Measurements from ENCODE around the gene CRISPLD2. TPM values are rescaled to one million over a fixed set of nuclear protein-coding genes. Genes with fewer than 3 reads are reported as not detected.

Gene CRISPLD2
- total and polyA plus RNA-seq, 2 donors from 2014 or later: 4.8 to 108 TPM

DNA sequence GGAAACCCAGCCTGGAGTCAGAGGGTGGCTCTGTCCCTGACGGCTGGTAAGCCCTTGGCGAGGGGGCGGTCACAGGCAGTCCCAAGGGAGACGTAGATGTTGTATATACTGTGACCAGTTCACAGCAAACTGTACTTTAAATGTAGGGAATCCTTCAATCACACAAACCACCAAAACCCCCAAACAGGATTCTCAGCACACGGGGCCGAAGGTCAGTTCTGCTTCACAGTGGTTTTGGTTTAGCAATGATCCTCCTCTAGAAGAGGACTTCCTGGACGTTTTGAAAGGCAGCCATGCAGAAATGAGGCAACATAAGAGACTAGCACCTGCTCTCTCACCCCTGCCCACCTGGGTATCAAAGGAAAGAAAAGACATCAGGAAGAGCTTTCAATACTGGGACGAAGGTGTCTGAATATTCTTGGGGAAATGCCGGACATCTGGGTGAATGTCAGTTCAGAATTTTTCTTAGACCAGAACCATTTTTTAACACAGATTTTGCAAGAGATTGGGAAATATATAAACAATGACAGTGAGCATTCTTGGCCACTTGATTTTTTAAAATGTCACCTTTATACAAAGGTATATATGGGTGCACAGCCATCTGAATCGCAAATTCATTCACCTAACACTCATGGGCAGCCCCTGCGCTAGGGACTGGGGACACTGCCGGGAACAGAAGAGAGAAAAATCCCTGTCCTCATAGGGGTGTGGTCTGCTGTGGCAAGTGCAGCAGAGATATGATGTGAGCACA is 74.2 kb downstream of the CRISPLD2 start:
- no peak overlapping the region for H3K9ac ChIP-seq (ENCODE audit: low read length in 3 of 3)
- H3K36me3 ChIP-seq (ENCODE audit: control insufficient read depth in 2 of 3, insufficient read depth in 3 of 3, low read length in 3 of 3): no peaks in the 10 kb centered on the region
- H3K27me3 ChIP-seq (ENCODE audit: control insufficient read depth, insufficient read depth, low read length): no peaks in the 10 kb centered on the region
- FAIRE-seq: no peak
- H3K27ac ChIP-seq (ENCODE audit: low read depth in 2 of 2, low read length in 2 of 2): no peak overlapping the region
- TF ChIP-seq, protein P1, sequence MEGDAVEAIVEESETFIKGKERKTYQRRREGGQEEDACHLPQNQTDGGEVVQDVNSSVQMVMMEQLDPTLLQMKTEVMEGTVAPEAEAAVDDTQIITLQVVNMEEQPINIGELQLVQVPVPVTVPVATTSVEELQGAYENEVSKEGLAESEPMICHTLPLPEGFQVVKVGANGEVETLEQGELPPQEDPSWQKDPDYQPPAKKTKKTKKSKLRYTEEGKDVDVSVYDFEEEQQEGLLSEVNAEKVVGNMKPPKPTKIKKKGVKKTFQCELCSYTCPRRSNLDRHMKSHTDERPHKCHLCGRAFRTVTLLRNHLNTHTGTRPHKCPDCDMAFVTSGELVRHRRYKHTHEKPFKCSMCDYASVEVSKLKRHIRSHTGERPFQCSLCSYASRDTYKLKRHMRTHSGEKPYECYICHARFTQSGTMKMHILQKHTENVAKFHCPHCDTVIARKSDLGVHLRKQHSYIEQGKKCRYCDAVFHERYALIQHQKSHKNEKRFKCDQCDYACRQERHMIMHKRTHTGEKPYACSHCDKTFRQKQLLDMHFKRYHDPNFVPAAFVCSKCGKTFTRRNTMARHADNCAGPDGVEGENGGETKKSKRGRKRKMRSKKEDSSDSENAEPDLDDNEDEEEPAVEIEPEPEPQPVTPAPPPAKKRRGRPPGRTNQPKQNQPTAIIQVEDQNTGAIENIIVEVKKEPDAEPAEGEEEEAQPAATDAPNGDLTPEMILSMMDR (IDR thresholded peaks at IDR 0.05; ENCODE audit: borderline replicate concordance, extremely low read depth, insufficient read depth): no peak
- H3K4me1 ChIP-seq (ENCODE audit: control insufficient read depth in 2 of 3, insufficient read depth in 2 of 3, low read depth in 1 of 3, low read length in 3 of 3): no peaks in the 10 kb centered on the region
- H3K4me3 ChIP-seq (ENCODE audit: low read length in 3 of 3): no peak overlapping the region
- no peaks in the 10 kb centered on the region for H3K9me3 ChIP-seq (ENCODE audit: control insufficient read depth in 2 of 3, insufficient read depth in 1 of 3, low read length in 3 of 3)
- intact Hi-C loops (cut with DNase I): no loop called here
- no peak for DNase-seq

DNA sequence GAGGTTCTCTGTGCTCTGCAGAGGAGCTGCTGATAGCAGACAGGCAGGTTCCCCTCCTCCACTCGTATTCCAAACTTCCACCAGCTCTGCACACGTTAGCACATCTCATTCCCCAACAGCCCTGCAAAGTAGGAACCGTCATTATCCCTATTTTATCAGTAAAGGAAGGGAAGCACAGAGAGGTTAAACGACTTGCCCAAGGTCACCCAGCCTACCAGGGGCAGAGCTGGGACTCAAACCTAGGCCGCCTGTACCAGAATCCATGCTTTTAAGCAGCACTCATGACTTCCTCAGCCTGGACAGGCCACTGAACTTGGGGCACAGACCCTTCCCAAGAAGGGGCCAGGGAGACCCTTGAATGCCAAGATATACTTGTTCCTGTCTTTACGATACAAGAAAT is 75.2 kb downstream of the CRISPLD2 start:
- Histone ChIP-seq H3K9ac (ENCODE audit: low read length in 3 of 3) (no peak overlapping the region), H3K4me1 (ENCODE audit: control insufficient read depth in 2 of 3, insufficient read depth in 2 of 3, low read depth in 1 of 3, low read length in 3 of 3) (no peaks in the 10 kb centered on the region), H3K4me3 (ENCODE audit: low read length in 3 of 3) (no peak overlapping the region), H3K9me3 (ENCODE audit: control insufficient read depth in 2 of 3, insufficient read depth in 1 of 3, low read length in 3 of 3) (no peaks in the 10 kb centered on the region), H3K27me3 (ENCODE audit: control insufficient read depth, insufficient read depth, low read length) (no peaks in the 10 kb centered on the region), H3K27ac (ENCODE audit: low read depth in 2 of 2, low read length in 2 of 2) (no peak overlapping the region), H3K36me3 (ENCODE audit: control insufficient read depth in 2 of 3, insufficient read depth in 3 of 3, low read length in 3 of 3) (no peaks in the 10 kb centered on the region)
- intact Hi-C loops (cut with DNase I): no loop called here
- FAIRE-seq (no peak), DNase-seq (no peak)
- TF ChIP-seq, protein P1 (IDR thresholded peaks at IDR 0.05; ENCODE audit: borderline replicate concordance, extremely low read depth, insufficient read depth): no peak

DNA sequence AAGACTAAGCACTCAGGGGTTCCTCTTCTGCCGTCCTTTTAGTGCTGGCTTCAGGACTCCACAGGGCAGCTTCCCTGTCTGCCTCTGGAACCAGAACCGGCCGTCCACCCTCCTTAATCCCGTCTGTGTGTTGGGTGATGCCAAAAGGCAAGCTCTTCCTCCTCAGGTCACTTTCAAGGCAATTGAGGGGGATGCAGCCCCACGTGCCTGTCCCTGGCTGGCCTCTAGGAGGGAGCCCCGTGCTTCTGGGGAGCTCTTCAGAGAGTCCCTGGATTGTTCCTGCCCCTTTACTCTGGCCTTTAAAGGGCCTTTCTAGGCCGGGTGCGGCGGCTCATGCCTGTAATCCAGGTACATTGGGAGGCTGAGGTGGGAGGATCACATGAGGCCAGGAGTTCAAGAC is 77.1 kb downstream of the CRISPLD2 start:
- no peaks in the 10 kb centered on the region for H3K36me3 ChIP-seq (ENCODE audit: control insufficient read depth in 2 of 3, insufficient read depth in 3 of 3, low read length in 3 of 3)
- intact Hi-C loops (cut with DNase I): no loop called here
- H3K27me3 ChIP-seq (ENCODE audit: control insufficient read depth, insufficient read depth, low read length): no peaks in the 10 kb centered on the region
- H3K4me1 ChIP-seq (ENCODE audit: control insufficient read depth in 2 of 3, insufficient read depth in 2 of 3, low read depth in 1 of 3, low read length in 3 of 3): no peaks in the 10 kb centered on the region
- FAIRE-seq (no peak), DNase-seq (peak in 1 of 5 donors; percentile 27)
- no peaks in the 10 kb centered on the region for H3K9me3 ChIP-seq (ENCODE audit: control insufficient read depth in 2 of 3, insufficient read depth in 1 of 3, low read length in 3 of 3)
- TF ChIP-seq, protein P1 (IDR thresholded peaks at IDR 0.05; ENCODE audit: borderline replicate concordance, extremely low read depth, insufficient read depth): no peak
- H3K9ac ChIP-seq (ENCODE audit: low read length in 3 of 3): no peak overlapping the region
- H3K4me3 ChIP-seq (ENCODE audit: low read length in 3 of 3): no peak overlapping the region
- H3K27ac ChIP-seq (ENCODE audit: low read depth in 2 of 2, low read length in 2 of 2): no peak overlapping the region

Measured in kidney (tissue), 14 donors.